GM21367 (cell line): ENCODE data around the gene RGS12.
"Not testable (repeated sequence)": the region's sequence is repeated elsewhere in the genome, so short reads cannot be mapped to it uniquely, and the experiment has no call there.

Experiments used
- ATAC-seq: cut with Tn5 transposase; IDR thresholded peaks from one replicate; pipeline ENCODE4 v1.9.1; 2021; ENCODE audit not compliant: unreplicated experiment

Gene RGS12

GRCh38 chr4:3295837-3296624, 3.2 kb downstream of the RGS12 start:
- ATAC-seq, result no peak

- ATAC-seq, result no peak
Measured at GRCh38 chr4:3296651-3297050, 3.8 kb downstream of the RGS12 start.

GRCh38 chr4:3297066-3297859, 4.4 kb downstream of the RGS12 start:
- no peak for ATAC-seq

GRCh38 chr4:3299122-3299975, 6.5 kb downstream of the RGS12 start:
- no peak for ATAC-seq

- no peak for ATAC-seq
Measured at GRCh38 chr4:3299976-3300671, 7.3 kb downstream of the RGS12 start.

GRCh38 chr4:3300882-3301281, 8.1 kb downstream of the RGS12 start:
- not testable (repeated sequence) for ATAC-seq

- ATAC-seq, result no peak
Measured at GRCh38 chr4:3301450-3302172, 8.8 kb downstream of the RGS12 start.

- ATAC-seq, result no peak
Measured at GRCh38 chr4:3302173-3302785, 9.5 kb downstream of the RGS12 start.

- no peak for ATAC-seq
Measured at GRCh38 chr4:3302786-3303564, 10.2 kb downstream of the RGS12 start.

GRCh38 chr4:3303565-3303824, 10.7 kb downstream of the RGS12 start:
- no peak for ATAC-seq

- no peak for ATAC-seq
Measured at GRCh38 chr4:3303923-3304710, 11.3 kb downstream of the RGS12 start.

- ATAC-seq, result no peak
Measured at GRCh38 chr4:3304831-3305609, 12.2 kb downstream of the RGS12 start.

- no peak for ATAC-seq
Measured at GRCh38 chr4:3305610-3306371, 13.0 kb downstream of the RGS12 start.

GRCh38 chr4:3306450-3306849, 13.6 kb downstream of the RGS12 start:
- ATAC-seq, result no peak

GRCh38 chr4:3307060-3307459, 14.2 kb downstream of the RGS12 start:
- ATAC-seq, result no peak

GRCh38 chr4:3307486-3307885, 14.7 kb downstream of the RGS12 start:
- ATAC-seq, result no peak
